ENCODE measurements around the gene ZMYM4. TPM values are rescaled to one million over a fixed set of nuclear protein-coding genes. Genes with fewer than 3 reads are reported as not detected.

The ZMYM4 gene
- polyA plus RNA-seq, 1 donor (not counting 4 experiments of a cell fraction or from before 2014, with no cell fraction given): 24.8 TPM

- no peak for TF ChIP-seq CTCF (optimal IDR thresholded peaks at IDR 0.05 in 1 of 3, IDR thresholded peaks at IDR 0.05 in 1 of 3, conservative IDR thresholded peaks at IDR 0.05 in 1 of 3; ENCODE audit: extremely low read depth in 1 of 3, insufficient read depth in 2 of 3, low read length in 3 of 3)
- no peak for TF ChIP-seq EZH2 (IDR thresholded peaks at IDR 0.05; ENCODE audit: low read length)
- dilution Hi-C loops (cut with MboI; ENCODE audit: extremely low pct_ligation_motif_present, low sequenced_read_pairs): no loop called here
- H3K79me2 ChIP-seq (ENCODE audit: control insufficient read depth, insufficient read depth, low read length): peaks cover 56% of the 10 kb centered on the region
- no peak for FAIRE-seq
- no peak overlapping the region for H3K27ac ChIP-seq (ENCODE audit: control insufficient read depth, insufficient read depth, low read length)
- no peaks in the 10 kb centered on the region for H3K9me1 ChIP-seq (ENCODE audit: control insufficient read depth, extremely low read depth, insufficient read depth, low read length)
- H2AFZ ChIP-seq (ENCODE audit: control insufficient read depth, low read length): no peak overlapping the region
- no peak for DNase-seq (ENCODE audit: low read depth, low spot score)
- no peaks in the 10 kb centered on the region for H4K20me1 ChIP-seq (ENCODE audit: control insufficient read depth, extremely low read depth, insufficient read depth, low read length)
- no peak overlapping the region for H3K4me3 ChIP-seq (ENCODE audit: control insufficient read depth in 2 of 3, extremely low read depth in 1 of 3, insufficient read depth in 2 of 3, low read depth in 1 of 3, low read length in 3 of 3)
- H3K9me3 ChIP-seq (ENCODE audit: control insufficient read depth, low read depth, low read length): no peaks in the 10 kb centered on the region
- peaks cover 3 to 6% of the 10 kb centered on the region in 2 experiments for H3K36me3 ChIP-seq (ENCODE audit: control insufficient read depth in 2 of 2, extremely low read depth in 1 of 2, insufficient read depth in 2 of 2, low read length in 2 of 2)
- peaks cover 10% of the 10 kb centered on the region for H3K4me1 ChIP-seq (ENCODE audit: control insufficient read depth, extremely low read depth, insufficient read depth, low read length)
- H3K4me2 ChIP-seq (ENCODE audit: control insufficient read depth, extremely low read depth, insufficient read depth, low read depth, low read length): no peak overlapping the region
- no peaks in the 10 kb centered on the region for H3K27me3 ChIP-seq (ENCODE audit: control insufficient read depth, extremely low read depth, insufficient read depth, low read length)
- H3K9ac ChIP-seq (ENCODE audit: control insufficient read depth, extremely low read depth, insufficient read depth, low read length): no peak overlapping the region
These were observed 16.3 kb downstream of the ZMYM4 start for GRCh38 chr1:35284852-35285251.

GRCh38 chr1:35285771-35286606, 17.5 kb downstream of the ZMYM4 start:
- Histone ChIP-seq H3K9me3 (ENCODE audit: control insufficient read depth, low read depth, low read length) (no peaks in the 10 kb centered on the region), H3K36me3 (ENCODE audit: control insufficient read depth in 2 of 2, extremely low read depth in 1 of 2, insufficient read depth in 2 of 2, low read length in 2 of 2) (peaks cover 3% of the 10 kb centered on the region in 2 experiments), H3K79me2 (ENCODE audit: control insufficient read depth, insufficient read depth, low read length) (peaks cover 55% of the 10 kb centered on the region), H3K4me2 (ENCODE audit: control insufficient read depth, extremely low read depth, insufficient read depth, low read depth, low read length) (no peak overlapping the region), H3K27ac (ENCODE audit: control insufficient read depth, insufficient read depth, low read length) (no peak overlapping the region), H3K4me3 (ENCODE audit: control insufficient read depth in 2 of 3, extremely low read depth in 1 of 3, insufficient read depth in 2 of 3, low read depth in 1 of 3, low read length in 3 of 3) (no peak overlapping the region), H3K4me1 (ENCODE audit: control insufficient read depth, extremely low read depth, insufficient read depth, low read length) (peaks cover 10% of the 10 kb centered on the region), H3K9me1 (ENCODE audit: control insufficient read depth, extremely low read depth, insufficient read depth, low read length) (no peaks in the 10 kb centered on the region), H3K9ac (ENCODE audit: control insufficient read depth, extremely low read depth, insufficient read depth, low read length) (no peak overlapping the region), H4K20me1 (ENCODE audit: control insufficient read depth, extremely low read depth, insufficient read depth, low read length) (no peaks in the 10 kb centered on the region), H2AFZ (ENCODE audit: control insufficient read depth, low read length) (no peak overlapping the region), H3K27me3 (ENCODE audit: control insufficient read depth, extremely low read depth, insufficient read depth, low read length) (no peaks in the 10 kb centered on the region)
- TF ChIP-seq CTCF (optimal IDR thresholded peaks at IDR 0.05 in 1 of 3, IDR thresholded peaks at IDR 0.05 in 1 of 3, conservative IDR thresholded peaks at IDR 0.05 in 1 of 3; ENCODE audit: extremely low read depth in 1 of 3, insufficient read depth in 2 of 3, low read length in 3 of 3) (no peak), EZH2 (IDR thresholded peaks at IDR 0.05; ENCODE audit: low read length) (no peak)
- no peak for DNase-seq (ENCODE audit: low read depth, low spot score)
- FAIRE-seq: no peak
- dilution Hi-C loops (cut with MboI; ENCODE audit: extremely low pct_ligation_motif_present, low sequenced_read_pairs): no loop called here
